Measurements from ENCODE around the gene VANGL1.

VANGL1 gene

GRCh38 chr1:115677182-115677555 lies 35.4 kb downstream of the VANGL1 start:
- Histone ChIP-seq H3K27ac (ENCODE audit: low read depth in 2 of 2, low read length in 2 of 2) (no peak overlapping the region), H3K9ac (ENCODE audit: low read depth in 1 of 2, low read length in 2 of 2) (no peak overlapping the region), H3K4me1 (ENCODE audit: control insufficient read depth in 2 of 2, insufficient read depth in 2 of 2, low read length in 2 of 2) (peaks cover 9 to 22% of the 10 kb centered on the region in 2 donors), H3K36me3 (ENCODE audit: control insufficient read depth in 2 of 2, insufficient read depth in 2 of 2, low read length in 2 of 2) (peaks cover 5 to 10% of the 10 kb centered on the region in 2 donors), H3K9me3 (ENCODE audit: control insufficient read depth in 2 of 2, low read length in 2 of 2) (no peaks in the 10 kb centered on the region), H3K4me3 (ENCODE audit: low read length in 2 of 2) (no peak overlapping the region), H3K27me3 (ENCODE audit: control insufficient read depth in 2 of 2, insufficient read depth in 2 of 2, low read length in 2 of 2) (no peaks in the 10 kb centered on the region)

GRCh38 chr1:115677565-115677964 lies 35.8 kb downstream of the VANGL1 start:
- no peaks in the 10 kb centered on the region for H3K9me3 ChIP-seq (ENCODE audit: control insufficient read depth in 2 of 2, low read length in 2 of 2)

GRCh38 chr1:115678141-115678540 lies 36.4 kb downstream of the VANGL1 start:
- H3K36me3 ChIP-seq (ENCODE audit: control insufficient read depth in 2 of 2, insufficient read depth in 2 of 2, low read length in 2 of 2) = peaks cover 10 to 15% of the 10 kb centered on the region in 2 donors
- H3K9ac ChIP-seq (ENCODE audit: low read depth in 1 of 2, low read length in 2 of 2) = no peak overlapping the region
- no peaks in the 10 kb centered on the region for H3K9me3 ChIP-seq (ENCODE audit: control insufficient read depth in 2 of 2, low read length in 2 of 2)
- no peaks in the 10 kb centered on the region for H3K27me3 ChIP-seq (ENCODE audit: control insufficient read depth in 2 of 2, insufficient read depth in 2 of 2, low read length in 2 of 2)
- H3K4me1 ChIP-seq (ENCODE audit: control insufficient read depth in 2 of 2, insufficient read depth in 2 of 2, low read length in 2 of 2) = peaks cover 7 to 19% of the 10 kb centered on the region in 2 donors
- H3K4me3 ChIP-seq (ENCODE audit: low read length in 2 of 2) = no peak overlapping the region
- H3K27ac ChIP-seq (ENCODE audit: low read depth in 2 of 2, low read length in 2 of 2) = peak overlapping the region in 1 of 2 donors; percentile 38

More at GRCh38 chr1:115677565-115677964, 35.8 kb downstream of the VANGL1 start:
- H3K4me1 ChIP-seq (ENCODE audit: control insufficient read depth in 2 of 2, insufficient read depth in 2 of 2, low read length in 2 of 2) = peaks cover 7 to 19% of the 10 kb centered on the region in 2 donors
- no peak overlapping the region for H3K4me3 ChIP-seq (ENCODE audit: low read length in 2 of 2)
- no peak overlapping the region for H3K9ac ChIP-seq (ENCODE audit: low read depth in 1 of 2, low read length in 2 of 2)
- peaks cover 8 to 12% of the 10 kb centered on the region in 2 donors for H3K36me3 ChIP-seq (ENCODE audit: control insufficient read depth in 2 of 2, insufficient read depth in 2 of 2, low read length in 2 of 2)
- no peak overlapping the region for H3K27ac ChIP-seq (ENCODE audit: low read depth in 2 of 2, low read length in 2 of 2)
- no peaks in the 10 kb centered on the region for H3K27me3 ChIP-seq (ENCODE audit: control insufficient read depth in 2 of 2, insufficient read depth in 2 of 2, low read length in 2 of 2)

- Histone ChIP-seq H3K9ac (ENCODE audit: low read depth in 1 of 2, low read length in 2 of 2) (no peak overlapping the region), H3K27me3 (ENCODE audit: control insufficient read depth in 2 of 2, insufficient read depth in 2 of 2, low read length in 2 of 2) (no peaks in the 10 kb centered on the region), H3K27ac (ENCODE audit: low read depth in 2 of 2, low read length in 2 of 2) (peak overlapping the region; percentile 34 to 38), H3K9me3 (ENCODE audit: control insufficient read depth in 2 of 2, low read length in 2 of 2) (no peaks in the 10 kb centered on the region), H3K36me3 (ENCODE audit: control insufficient read depth in 2 of 2, insufficient read depth in 2 of 2, low read length in 2 of 2) (peaks cover 16% of the 10 kb centered on the region in 2 donors), H3K4me3 (ENCODE audit: low read length in 2 of 2) (no peak overlapping the region), H3K4me1 (ENCODE audit: control insufficient read depth in 2 of 2, insufficient read depth in 2 of 2, low read length in 2 of 2) (peaks cover 7 to 19% of the 10 kb centered on the region in 2 donors)
Measured at GRCh38 chr1:115679141-115679611, 37.4 kb downstream of the VANGL1 start.

GRCh38 chr1:115680730-115681111 lies 39.0 kb downstream of the VANGL1 start:
- Histone ChIP-seq H3K9me3 (ENCODE audit: control insufficient read depth in 2 of 2, low read length in 2 of 2) (no peaks in the 10 kb centered on the region), H3K4me1 (ENCODE audit: control insufficient read depth in 2 of 2, insufficient read depth in 2 of 2, low read length in 2 of 2) (peaks cover 7 to 15% of the 10 kb centered on the region in 2 donors), H3K9ac (ENCODE audit: low read depth in 1 of 2, low read length in 2 of 2) (no peak overlapping the region), H3K27ac (ENCODE audit: low read depth in 2 of 2, low read length in 2 of 2) (no peak overlapping the region), H3K4me3 (ENCODE audit: low read length in 2 of 2) (no peak overlapping the region), H3K27me3 (ENCODE audit: control insufficient read depth in 2 of 2, insufficient read depth in 2 of 2, low read length in 2 of 2) (no peaks in the 10 kb centered on the region), H3K36me3 (ENCODE audit: control insufficient read depth in 2 of 2, insufficient read depth in 2 of 2, low read length in 2 of 2) (peaks cover 28 to 32% of the 10 kb centered on the region in 2 donors)

- Histone ChIP-seq H3K36me3 (ENCODE audit: control insufficient read depth in 2 of 2, insufficient read depth in 2 of 2, low read length in 2 of 2) (peaks cover 35 to 39% of the 10 kb centered on the region in 2 donors), H3K4me1 (ENCODE audit: control insufficient read depth in 2 of 2, insufficient read depth in 2 of 2, low read length in 2 of 2) (no peaks in the 10 kb centered on the region), H3K27me3 (ENCODE audit: control insufficient read depth in 2 of 2, insufficient read depth in 2 of 2, low read length in 2 of 2) (no peaks in the 10 kb centered on the region), H3K27ac (ENCODE audit: low read depth in 2 of 2, low read length in 2 of 2) (no peak overlapping the region), H3K9ac (ENCODE audit: low read depth in 1 of 2, low read length in 2 of 2) (no peak overlapping the region), H3K9me3 (ENCODE audit: control insufficient read depth in 2 of 2, low read length in 2 of 2) (no peaks in the 10 kb centered on the region), H3K4me3 (ENCODE audit: low read length in 2 of 2) (no peak overlapping the region)
Measured at GRCh38 chr1:115682792-115683191, 41.0 kb downstream of the VANGL1 start.

- no peak overlapping the region for H3K9ac ChIP-seq (ENCODE audit: low read depth in 1 of 2, low read length in 2 of 2)
- no peak overlapping the region for H3K27ac ChIP-seq (ENCODE audit: low read depth in 2 of 2, low read length in 2 of 2)
- no peaks in the 10 kb centered on the region for H3K27me3 ChIP-seq (ENCODE audit: control insufficient read depth in 2 of 2, insufficient read depth in 2 of 2, low read length in 2 of 2)
- H3K9me3 ChIP-seq (ENCODE audit: control insufficient read depth in 2 of 2, low read length in 2 of 2) = no peaks in the 10 kb centered on the region
- H3K4me3 ChIP-seq (ENCODE audit: low read length in 2 of 2) = no peak overlapping the region
- peaks cover 38 to 41% of the 10 kb centered on the region in 2 donors for H3K36me3 ChIP-seq (ENCODE audit: control insufficient read depth in 2 of 2, insufficient read depth in 2 of 2, low read length in 2 of 2)
- H3K4me1 ChIP-seq (ENCODE audit: control insufficient read depth in 2 of 2, insufficient read depth in 2 of 2, low read length in 2 of 2) = no peaks in the 10 kb centered on the region
Measured at GRCh38 chr1:115685029-115685705, 43.4 kb downstream of the VANGL1 start.

- no peak overlapping the region for H3K4me3 ChIP-seq (ENCODE audit: low read length in 2 of 2)
- peaks cover 44 to 55% of the 10 kb centered on the region in 2 donors for H3K36me3 ChIP-seq (ENCODE audit: control insufficient read depth in 2 of 2, insufficient read depth in 2 of 2, low read length in 2 of 2)
- H3K4me1 ChIP-seq (ENCODE audit: control insufficient read depth in 2 of 2, insufficient read depth in 2 of 2, low read length in 2 of 2) = no peaks in the 10 kb centered on the region
- no peaks in the 10 kb centered on the region for H3K27me3 ChIP-seq (ENCODE audit: control insufficient read depth in 2 of 2, insufficient read depth in 2 of 2, low read length in 2 of 2)
- no peaks in the 10 kb centered on the region for H3K9me3 ChIP-seq (ENCODE audit: control insufficient read depth in 2 of 2, low read length in 2 of 2)
- no peak overlapping the region for H3K27ac ChIP-seq (ENCODE audit: low read depth in 2 of 2, low read length in 2 of 2)
- no peak overlapping the region for H3K9ac ChIP-seq (ENCODE audit: low read depth in 1 of 2, low read length in 2 of 2)
Measured at GRCh38 chr1:115687744-115688143, 46.0 kb downstream of the VANGL1 start.

- no peak overlapping the region for H3K9ac ChIP-seq (ENCODE audit: low read depth in 1 of 2, low read length in 2 of 2)
- peaks cover 24 to 34% of the 10 kb centered on the region in 2 donors for H3K36me3 ChIP-seq (ENCODE audit: control insufficient read depth in 2 of 2, insufficient read depth in 2 of 2, low read length in 2 of 2)
Measured at GRCh38 chr1:115690972-115691371, 49.2 kb downstream of the VANGL1 start.

GRCh38 chr1:115692224-115692623 lies 50.5 kb downstream of the VANGL1 start:
- Histone ChIP-seq H3K4me3 (ENCODE audit: low read length in 2 of 2) (no peak overlapping the region), H3K9me3 (ENCODE audit: control insufficient read depth in 2 of 2, low read length in 2 of 2) (no peaks in the 10 kb centered on the region), H3K27ac (ENCODE audit: low read depth in 2 of 2, low read length in 2 of 2) (no peak overlapping the region), H3K9ac (ENCODE audit: low read depth in 1 of 2, low read length in 2 of 2) (no peak overlapping the region), H3K36me3 (ENCODE audit: control insufficient read depth in 2 of 2, insufficient read depth in 2 of 2, low read length in 2 of 2) (peaks cover 23 to 26% of the 10 kb centered on the region in 2 donors), H3K4me1 (ENCODE audit: control insufficient read depth in 2 of 2, insufficient read depth in 2 of 2, low read length in 2 of 2) (no peaks in the 10 kb centered on the region), H3K27me3 (ENCODE audit: control insufficient read depth in 2 of 2, insufficient read depth in 2 of 2, low read length in 2 of 2) (no peaks in the 10 kb centered on the region)

More at GRCh38 chr1:115690972-115691371, 49.2 kb downstream of the VANGL1 start:
- Histone ChIP-seq H3K4me3 (ENCODE audit: low read length in 2 of 2) (no peak overlapping the region), H3K9me3 (ENCODE audit: control insufficient read depth in 2 of 2, low read length in 2 of 2) (no peaks in the 10 kb centered on the region), H3K27me3 (ENCODE audit: control insufficient read depth in 2 of 2, insufficient read depth in 2 of 2, low read length in 2 of 2) (no peaks in the 10 kb centered on the region), H3K27ac (ENCODE audit: low read depth in 2 of 2, low read length in 2 of 2) (no peak overlapping the region), H3K4me1 (ENCODE audit: control insufficient read depth in 2 of 2, insufficient read depth in 2 of 2, low read length in 2 of 2) (no peaks in the 10 kb centered on the region)

All from mucosa of rectum (tissue), 2 donors.